LNCAP (cell line): ENCODE measurements around the gene SLC44A2.

Experiments
- TF ChIP-seq, protein P1 (sequence below): fragments of 450-650 bp; IDR thresholded peaks from 2 replicates; pipeline ENCODE4 v1.5.1; 2017; ENCODE audit warnings: mild to moderate bottlenecking

SLC44A2 gene

GRCh38 chr19:10655457-10656312 lies 30.3 kb downstream of the SLC44A2 start:
- TF ChIP-seq, protein P1, sequence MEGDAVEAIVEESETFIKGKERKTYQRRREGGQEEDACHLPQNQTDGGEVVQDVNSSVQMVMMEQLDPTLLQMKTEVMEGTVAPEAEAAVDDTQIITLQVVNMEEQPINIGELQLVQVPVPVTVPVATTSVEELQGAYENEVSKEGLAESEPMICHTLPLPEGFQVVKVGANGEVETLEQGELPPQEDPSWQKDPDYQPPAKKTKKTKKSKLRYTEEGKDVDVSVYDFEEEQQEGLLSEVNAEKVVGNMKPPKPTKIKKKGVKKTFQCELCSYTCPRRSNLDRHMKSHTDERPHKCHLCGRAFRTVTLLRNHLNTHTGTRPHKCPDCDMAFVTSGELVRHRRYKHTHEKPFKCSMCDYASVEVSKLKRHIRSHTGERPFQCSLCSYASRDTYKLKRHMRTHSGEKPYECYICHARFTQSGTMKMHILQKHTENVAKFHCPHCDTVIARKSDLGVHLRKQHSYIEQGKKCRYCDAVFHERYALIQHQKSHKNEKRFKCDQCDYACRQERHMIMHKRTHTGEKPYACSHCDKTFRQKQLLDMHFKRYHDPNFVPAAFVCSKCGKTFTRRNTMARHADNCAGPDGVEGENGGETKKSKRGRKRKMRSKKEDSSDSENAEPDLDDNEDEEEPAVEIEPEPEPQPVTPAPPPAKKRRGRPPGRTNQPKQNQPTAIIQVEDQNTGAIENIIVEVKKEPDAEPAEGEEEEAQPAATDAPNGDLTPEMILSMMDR, result no peak; the same call in 1 of the 2 replicates

DNA sequence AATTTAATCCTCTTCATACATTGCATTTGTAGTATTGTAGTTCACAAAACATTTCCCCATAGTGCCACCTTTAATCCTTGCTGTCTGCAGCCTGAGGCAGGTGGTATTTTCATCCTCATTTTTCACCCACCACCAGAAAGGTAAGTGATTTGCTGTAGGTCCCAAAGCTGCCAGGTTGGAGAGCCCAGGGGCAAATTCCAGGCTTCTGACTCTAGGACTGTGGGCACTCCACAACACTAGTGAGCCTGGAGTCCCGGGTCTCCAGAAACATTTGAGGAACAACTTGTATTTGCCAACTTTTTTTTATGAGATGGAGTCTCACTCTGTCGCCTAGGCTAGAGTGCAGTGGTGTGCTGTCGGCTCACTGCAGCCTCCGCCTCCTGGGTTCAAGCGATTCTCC lies 35.0 kb downstream of the SLC44A2 start:
- TF ChIP-seq, protein P1, result no peak

DNA sequence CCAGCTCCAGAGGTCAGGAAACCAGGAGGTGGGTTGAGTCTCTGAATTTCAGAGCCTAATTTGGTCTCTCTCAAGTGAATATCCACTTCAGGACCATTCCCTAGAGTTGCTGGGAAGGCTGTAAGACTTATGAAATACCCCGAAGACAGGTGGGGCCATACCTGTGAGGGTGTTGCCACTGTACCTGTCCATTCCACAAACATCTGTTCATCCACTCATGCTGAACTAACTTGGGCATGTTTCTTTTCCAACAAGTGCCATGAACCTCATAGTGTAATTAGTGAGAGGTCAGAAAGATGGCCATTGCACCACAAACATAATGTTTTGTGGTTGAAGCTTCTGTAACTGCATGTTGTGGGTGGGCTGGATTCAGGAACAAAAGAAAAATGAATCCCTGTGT lies 36.6 kb downstream of the SLC44A2 start:
- TF ChIP-seq, protein P1, result no peak

DNA sequence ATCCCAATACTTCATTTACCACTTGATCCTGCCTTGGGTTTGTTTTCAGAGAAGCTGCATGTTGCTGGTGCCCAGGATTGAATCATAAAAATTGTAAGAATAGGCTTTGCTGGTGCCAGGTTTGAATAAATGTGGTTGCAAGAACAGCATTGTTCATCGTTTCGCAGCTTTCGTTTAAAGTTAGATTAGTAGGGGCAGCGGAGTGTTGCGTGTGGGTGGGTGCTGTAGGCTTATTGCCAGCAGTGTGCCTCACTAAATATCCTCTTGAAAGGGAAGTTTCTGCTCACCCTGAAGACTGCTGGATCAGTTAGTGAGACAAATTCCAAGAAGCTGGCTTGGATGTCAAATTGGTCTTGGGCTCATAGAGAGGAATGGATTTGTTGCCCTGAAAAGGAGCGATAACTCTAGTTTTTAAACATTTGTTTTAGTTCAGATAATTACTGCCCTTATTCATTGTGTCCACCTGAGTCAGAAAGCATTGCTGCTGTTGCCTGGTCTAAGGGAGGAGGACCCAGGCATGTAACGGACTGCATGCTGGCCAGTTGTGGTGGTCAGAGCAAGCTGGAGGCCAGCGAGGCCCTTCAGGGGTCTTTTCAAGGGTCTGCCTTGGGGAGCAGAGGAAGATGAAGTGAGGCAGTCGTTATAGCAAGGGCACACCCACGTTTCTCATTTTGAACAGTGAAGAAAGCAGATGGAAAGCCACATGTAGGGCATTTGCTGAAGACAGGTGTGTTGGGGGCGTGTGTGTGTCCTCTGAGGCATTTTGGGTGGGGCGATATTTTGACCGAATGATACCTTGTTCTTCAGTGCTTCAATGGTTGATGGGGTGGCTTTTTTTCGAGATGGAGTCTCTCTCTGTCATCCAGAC lies 37.3 kb downstream of the SLC44A2 start:
- TF ChIP-seq, protein P1, result no peak

- TF ChIP-seq, protein P1, result no peak
Measured at GRCh38 chr19:10667867-10668266, 42.5 kb downstream of the SLC44A2 start.

DNA sequence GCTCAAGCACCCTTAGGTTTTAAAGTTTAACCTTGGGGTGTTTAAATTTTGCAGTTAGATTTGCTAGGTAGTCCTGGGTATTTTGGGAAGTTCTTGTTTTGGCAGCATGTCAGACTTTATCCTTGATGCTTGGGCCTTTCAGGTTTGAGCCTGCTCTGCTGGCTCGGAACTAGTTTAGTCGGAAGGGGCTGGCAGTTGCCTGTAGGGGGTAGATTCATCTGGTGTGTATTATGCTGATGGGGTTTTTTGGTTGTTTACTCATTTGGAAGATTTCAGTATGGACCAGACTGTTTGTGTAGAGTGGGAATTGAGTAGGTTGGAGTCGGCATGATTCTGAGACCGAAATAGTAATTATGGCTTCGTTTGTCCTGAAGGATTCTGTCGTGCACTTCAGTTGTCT lies 43.9 kb downstream of the SLC44A2 start:
- TF ChIP-seq, protein P1, result no peak

DNA sequence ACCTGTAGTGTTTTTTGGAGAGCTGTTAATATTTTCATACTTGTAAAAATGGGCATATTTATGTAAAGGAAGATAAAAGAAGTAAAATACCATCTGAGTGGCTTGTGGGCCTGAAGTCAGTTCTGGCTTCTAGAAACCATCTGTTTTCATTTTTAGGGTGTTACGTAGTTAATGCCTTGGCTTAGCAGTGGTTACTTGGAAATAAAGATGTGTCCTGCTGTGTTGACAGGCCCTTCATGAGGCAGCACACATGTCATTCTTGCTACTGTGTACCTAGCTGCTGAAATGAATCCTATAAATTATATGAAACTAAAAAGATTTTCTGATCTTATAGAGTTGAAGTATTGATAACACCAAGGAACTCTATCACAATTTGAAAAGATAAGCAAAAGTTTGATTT lies 44.8 kb downstream of the SLC44A2 start:
- TF ChIP-seq, protein P1, result no peak
